Right atrium auricular region (tissue), 2 donors: ENCODE data around the gene RFPL3. TPM values are rescaled to one million over a fixed set of nuclear protein-coding genes. Genes with fewer than 3 reads are reported as not detected.
A peak's percentile ranks its signal among the peaks of the same experiment; 100 is the strongest.

Source experiments
- DNase-seq: peaks from one replicate; pipeline ENCODE4 v3.0.0-alpha.2; 2019; ENCODE audit warnings: low spot score
- H3K27ac ChIP-seq, 2 donors: fragments of 200-600 bp; sonication (generic); 1 replicate in 1 of 2; 2 replicates in 1 of 2; pipeline ENCODE4 v1.5.1; 2016 to 2019
- H3K27me3 ChIP-seq, 2 donors: fragments of 200-600 bp; sonication (generic); one replicate each; pipeline versions ENCODE4 v1.5.1 to v1.6.0; 2017 to 2019
- H3K36me3 ChIP-seq: fragments of 200-600 bp; sonication (generic); one replicate; pipeline ENCODE4 v1.5.1; 2016
- H3K4me1 ChIP-seq, 2 donors: fragments of 200-600 bp; sonication (generic); one replicate each; pipeline versions ENCODE4 v1.5.1 to v1.6.0; 2017 to 2019
- H3K4me3 ChIP-seq, 2 donors: fragments of 200-600 bp; sonication (generic); 1 replicate in 1 of 2; 2 replicates in 1 of 2; pipeline ENCODE4 v1.5.1; 2017 to 2019; ENCODE audit warnings: mild to moderate bottlenecking in 1 of 2, moderate library complexity in 1 of 2
- H3K9me3 ChIP-seq, 2 donors: fragments of 200-600 bp; sonication (generic); one replicate each; pipeline ENCODE4 v1.5.1; 2019
- CTCF ChIP-seq, 2 donors: fragments of 200-600 bp; sonication (generic); IDR thresholded peaks; one replicate each; pipeline ENCODE4 v1.5.1; 2019; ENCODE audit warnings: antibody characterized with exemption in 2 of 2
- total RNA-seq, 2 donors: library from RNA; depleted of rRNA; stranded (reverse); fragments of >200 nt; gene quantifications; one replicate each; pipeline ENCODE4 v1.1.0, GENCODE V29; 2016

Gene RFPL3
- total RNA-seq, 2 donors from 2014 or later: not detected

- no peaks in the 10 kb centered on the region for H3K9me3 ChIP-seq
- H3K36me3 ChIP-seq: peaks cover 74% of the 10 kb centered on the region
- no peaks in the 10 kb centered on the region for H3K27me3 ChIP-seq
- no peak overlapping the region for H3K27ac ChIP-seq
- H3K4me1 ChIP-seq: no peaks in the 10 kb centered on the region
- DNase-seq: no peak
- H3K4me3 ChIP-seq: no peak overlapping the region
- TF ChIP-seq CTCF (IDR thresholded peaks at IDR 0.05): no peak
These were observed 46.4 kb downstream of the RFPL3 start for GRCh38 chr22:32404021-32404420.

- H3K36me3 ChIP-seq: peaks cover 44% of the 10 kb centered on the region
- H3K27ac ChIP-seq: no peak overlapping the region
- H3K4me1 ChIP-seq: peaks cover 0 to 21% of the 10 kb centered on the region in 2 donors
- no peaks in the 10 kb centered on the region for H3K9me3 ChIP-seq
- TF ChIP-seq CTCF (IDR thresholded peaks at IDR 0.05): no peak
- H3K4me3 ChIP-seq: no peak overlapping the region
- DNase-seq: no peak
- no peaks in the 10 kb centered on the region for H3K27me3 ChIP-seq
These were observed 49.6 kb downstream of the RFPL3 start for GRCh38 chr22:32407312-32407711.

GRCh38 chr22:32407936-32408335 lies 50.3 kb downstream of the RFPL3 start:
- Histone ChIP-seq H3K27me3 (no peaks in the 10 kb centered on the region), H3K4me3 (no peak overlapping the region), H3K27ac (no peak overlapping the region), H3K9me3 (no peaks in the 10 kb centered on the region), H3K4me1 (peaks cover 0 to 21% of the 10 kb centered on the region in 2 donors), H3K36me3 (peaks cover 44% of the 10 kb centered on the region)
- no peak for DNase-seq
- TF ChIP-seq CTCF (IDR thresholded peaks at IDR 0.05): no peak

- no peaks in the 10 kb centered on the region for H3K27me3 ChIP-seq
- DNase-seq: no peak
- H3K4me3 ChIP-seq: no peak overlapping the region
- H3K27ac ChIP-seq: no peak overlapping the region
- peaks cover 38% of the 10 kb centered on the region for H3K36me3 ChIP-seq
- no peaks in the 10 kb centered on the region for H3K9me3 ChIP-seq
- TF ChIP-seq CTCF (IDR thresholded peaks at IDR 0.05): no peak
- peaks cover 0 to 21% of the 10 kb centered on the region in 2 donors for H3K4me1 ChIP-seq
These were observed 52.3 kb downstream of the RFPL3 start for GRCh38 chr22:32409977-32410376.

GRCh38 chr22:32410459-32410858 lies 52.8 kb downstream of the RFPL3 start:
- Histone ChIP-seq H3K4me3 (peak overlapping the region; percentile 89 to 97), H3K9me3 (no peaks in the 10 kb centered on the region), H3K27ac (no peak overlapping the region), H3K27me3 (no peaks in the 10 kb centered on the region), H3K36me3 (peaks cover 34% of the 10 kb centered on the region), H3K4me1 (peaks cover 0 to 21% of the 10 kb centered on the region in 2 donors)
- TF ChIP-seq CTCF (IDR thresholded peaks at IDR 0.05): no peak
- DNase-seq: no peak

Other genes starting within 250 kb of the RFPL3 start
- not detected for gene C22orf42, start 198.6 kb upstream of the RFPL3 start, total RNA-seq
- gene RFPL2, start 152.8 kb upstream of the RFPL3 start, total RNA-seq: not detected
- gene SLC5A4, start 102.5 kb upstream of the RFPL3 start, total RNA-seq: under 1 TPM in 1 of 2 donors, not detected in 1; 0.35 TPM
- gene RTCB, start 54.4 kb downstream of the RFPL3 start, total RNA-seq: 10 to 100 TPM; 42.9 to 49.3 TPM
- gene BPIFC, start 106.6 kb downstream of the RFPL3 start, total RNA-seq: not detected
- gene FBXO7, start 116.9 kb downstream of the RFPL3 start, total RNA-seq: 10 to 100 TPM; 48.2 to 55.1 TPM